Hepatocyte (in vitro differentiated cells): ENCODE data around the gene CYP4F22. TPM values are rescaled to one million over a fixed set of nuclear protein-coding genes. Genes with fewer than 3 reads are reported as not detected.

Experiments
- DNase-seq: peaks from one replicate; pipeline ENCODE4 v3.0.0-alpha.2; 2016; ENCODE audit warnings: low spot score
- H2AFZ ChIP-seq: fragments of 200-600 bp; sonication (generic); 2 replicates; pipeline ENCODE4 v1.6.0; 2016; ENCODE audit warnings: antibody characterized with exemption, mild to moderate bottlenecking
- H3K27ac ChIP-seq: fragments of 200-600 bp; sonication (generic); 2 replicates; pipeline ENCODE4 v1.5.1; 2016; ENCODE audit warnings: mild to moderate bottlenecking
- H3K27me3 ChIP-seq: fragments of 200-600 bp; sonication (generic); 2 replicates; pipeline ENCODE4 v1.6.1; 2016
- H3K36me3 ChIP-seq: fragments of 200-600 bp; sonication (generic); replicated peaks from 2 replicates; pipeline ENCODE4 v1.5.1; 2016; ENCODE audit warnings: low read depth; ENCODE audit not compliant: insufficient read depth
- H3K4me1 ChIP-seq: fragments of 200-600 bp; sonication (generic); 2 replicates; pipeline ENCODE4 v1.5.1; 2016; ENCODE audit warnings: mild to moderate bottlenecking, moderate library complexity; ENCODE audit not compliant: insufficient read depth
- H3K4me2 ChIP-seq: fragments of 200-600 bp; sonication (generic); 2 replicates; pipeline ENCODE4 v1.6.0; 2016
- H3K4me3 ChIP-seq: fragments of 200-600 bp; sonication (generic); 2 replicates; pipeline ENCODE4 v1.5.1; 2016; ENCODE audit warnings: mild to moderate bottlenecking
- H3K79me2 ChIP-seq: fragments of 200-600 bp; sonication (generic); 2 replicates; pipeline ENCODE4 v1.6.0; 2017; ENCODE audit warnings: mild to moderate bottlenecking
- H3K9me2 ChIP-seq: fragments of 200-600 bp; sonication (generic); replicated peaks from 2 replicates; pipeline ENCODE4 v1.6.0; 2017; ENCODE audit warnings: mild to moderate bottlenecking; ENCODE audit not compliant: insufficient read depth
- H3K9me3 ChIP-seq: fragments of 200-600 bp; sonication (generic); 2 replicates; pipeline ENCODE4 v1.5.1; 2016; ENCODE audit warnings: low read depth, mild to moderate bottlenecking
- H4K20me1 ChIP-seq: fragments of 200-600 bp; sonication (generic); 2 replicates; pipeline ENCODE4 v1.6.0; 2016; ENCODE audit warnings: mild to moderate bottlenecking; ENCODE audit not compliant: insufficient read depth, poor library complexity, severe bottlenecking
- EZH2 ChIP-seq: fragments of 200-600 bp; sonication (generic); IDR thresholded peaks from 2 replicates; pipeline ENCODE4 v1.6.1; 2016; ENCODE audit warnings: antibody characterized with exemption, mild to moderate bottlenecking, borderline replicate concordance
- EZH2phosphoT487 ChIP-seq: fragments of 200-600 bp; sonication (generic); IDR thresholded peaks from one replicate; pipeline ENCODE4 v1.6.1; 2018; ENCODE audit warnings: antibody characterized with exemption, mild to moderate bottlenecking, low read depth, moderate library complexity; ENCODE audit not compliant: unreplicated experiment, severe bottlenecking
- WGBS: methylation state at CpG from one replicate; pipeline ENCODE4 v1.1.6; 2016; ENCODE audit warnings: low lambda C conversion rate; ENCODE audit errors: missing lambda C conversion rate; 5-methylcytosine and 5-hydroxymethylcytosine counted together
- polyA plus RNA-seq: library from polyadenylated mRNA; unstranded; fragments of >200 nt; fragmentation: Nextera tagmentation; extraction: Ambion mirVana; gene quantifications from 2 replicates; pipeline ENCODE4 v1.2.1, GENCODE V29; 2016
- total RNA-seq: library from RNA; depleted of rRNA; stranded (reverse); fragments of >200 nt; gene quantifications from 2 replicates; pipeline ENCODE4 v1.2.3, GENCODE V29; 2014
- TF ChIP-seq, protein P1 (sequence below): fragments of 200-600 bp; sonication (generic); IDR thresholded peaks from 2 replicates; pipeline ENCODE4 v1.5.1; 2016; ENCODE audit warnings: antibody characterized with exemption, mild to moderate bottlenecking; ENCODE audit not compliant: poor library complexity

CYP4F22 gene
- total and polyA plus RNA-seq, 2 experiments from 2014 or later = not detected

DNA sequence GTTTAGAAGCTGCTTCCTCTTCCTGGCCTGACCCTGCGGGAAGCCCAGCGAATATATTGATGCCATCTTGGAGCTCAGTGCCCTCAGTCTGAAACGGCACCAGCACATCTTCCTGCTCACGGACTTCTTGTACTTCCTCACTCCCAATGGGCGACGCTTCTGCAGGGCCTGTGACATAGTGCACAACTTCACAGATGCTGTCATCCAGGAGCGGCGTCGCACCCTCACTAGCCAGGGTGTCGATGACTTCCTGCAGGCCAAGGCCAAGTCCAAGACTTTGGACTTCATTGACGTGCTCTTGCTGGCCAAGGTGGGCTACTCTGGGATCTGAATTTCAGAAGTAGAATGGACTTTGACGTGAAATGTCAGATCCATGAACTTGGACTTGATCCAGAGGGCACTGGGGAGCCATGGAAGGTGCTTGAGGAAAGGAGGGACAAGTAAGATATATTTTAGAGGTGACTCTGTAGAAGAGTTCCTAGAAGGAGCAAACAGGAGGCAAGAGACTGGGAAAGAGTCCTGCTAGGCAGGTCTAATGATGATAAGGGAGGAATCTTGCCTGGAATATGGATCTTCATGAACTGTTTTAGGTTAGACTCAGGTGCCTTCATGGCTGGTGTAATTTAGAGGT is 68.3 kb downstream of the CYP4F22 start:
- Histone ChIP-seq H3K27ac (no peak overlapping the region), H4K20me1 (no peaks in the 10 kb centered on the region), H3K9me3 (no peaks in the 10 kb centered on the region), H3K9me2 (no peaks in the 10 kb centered on the region), H2AFZ (no peak overlapping the region), H3K4me3 (no peak overlapping the region), H3K27me3 (no peaks in the 10 kb centered on the region), H3K36me3 (no peaks in the 10 kb centered on the region), H3K4me2 (no peak overlapping the region), H3K79me2 (no peaks in the 10 kb centered on the region), H3K4me1 (no peaks in the 10 kb centered on the region)
- DNase-seq = no peak
- no peak for TF ChIP-seq EZH2phosphoT487
- TF ChIP-seq, protein P1, sequence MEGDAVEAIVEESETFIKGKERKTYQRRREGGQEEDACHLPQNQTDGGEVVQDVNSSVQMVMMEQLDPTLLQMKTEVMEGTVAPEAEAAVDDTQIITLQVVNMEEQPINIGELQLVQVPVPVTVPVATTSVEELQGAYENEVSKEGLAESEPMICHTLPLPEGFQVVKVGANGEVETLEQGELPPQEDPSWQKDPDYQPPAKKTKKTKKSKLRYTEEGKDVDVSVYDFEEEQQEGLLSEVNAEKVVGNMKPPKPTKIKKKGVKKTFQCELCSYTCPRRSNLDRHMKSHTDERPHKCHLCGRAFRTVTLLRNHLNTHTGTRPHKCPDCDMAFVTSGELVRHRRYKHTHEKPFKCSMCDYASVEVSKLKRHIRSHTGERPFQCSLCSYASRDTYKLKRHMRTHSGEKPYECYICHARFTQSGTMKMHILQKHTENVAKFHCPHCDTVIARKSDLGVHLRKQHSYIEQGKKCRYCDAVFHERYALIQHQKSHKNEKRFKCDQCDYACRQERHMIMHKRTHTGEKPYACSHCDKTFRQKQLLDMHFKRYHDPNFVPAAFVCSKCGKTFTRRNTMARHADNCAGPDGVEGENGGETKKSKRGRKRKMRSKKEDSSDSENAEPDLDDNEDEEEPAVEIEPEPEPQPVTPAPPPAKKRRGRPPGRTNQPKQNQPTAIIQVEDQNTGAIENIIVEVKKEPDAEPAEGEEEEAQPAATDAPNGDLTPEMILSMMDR = no peak
- no peak for TF ChIP-seq EZH2
- 75% methylated on average over 12 of the region's 12 CpGs for WGBS

DNA sequence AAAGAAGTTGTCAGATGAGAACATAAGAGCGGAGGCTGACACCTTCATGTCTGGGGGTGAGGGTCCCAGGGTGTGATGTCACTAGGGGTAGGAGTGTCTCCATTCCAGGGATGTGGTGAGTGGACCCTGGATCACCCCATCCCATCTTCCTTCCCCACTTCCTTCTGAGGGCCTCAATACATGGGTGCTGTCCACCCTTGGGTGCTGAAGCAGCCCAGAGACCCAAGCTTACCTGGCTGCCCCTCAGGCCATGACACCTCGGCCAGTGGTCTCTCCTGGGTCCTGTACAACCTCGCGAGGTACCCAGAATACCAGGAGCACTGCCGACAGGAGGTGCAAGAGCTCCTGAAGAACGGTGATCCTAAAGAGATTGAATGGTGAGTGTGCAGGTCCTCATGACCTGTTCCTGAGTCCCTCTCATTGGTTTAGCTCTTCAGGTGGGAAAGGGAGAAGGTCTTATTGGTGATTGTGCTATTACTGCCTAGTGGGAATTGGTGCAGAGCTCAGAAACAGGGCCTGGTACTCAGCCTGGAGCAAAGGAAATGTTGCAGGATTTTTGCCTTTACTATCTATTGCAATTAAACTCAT is 69.0 kb downstream of the CYP4F22 start:
- H3K4me1 ChIP-seq = no peaks in the 10 kb centered on the region
- H3K79me2 ChIP-seq = no peaks in the 10 kb centered on the region
- H3K27ac ChIP-seq = no peak overlapping the region
- no peaks in the 10 kb centered on the region for H3K27me3 ChIP-seq
- no peaks in the 10 kb centered on the region for H3K9me3 ChIP-seq
- H4K20me1 ChIP-seq = no peaks in the 10 kb centered on the region
- no peak overlapping the region for H3K4me3 ChIP-seq
- no peaks in the 10 kb centered on the region for H3K9me2 ChIP-seq
- H3K4me2 ChIP-seq = no peak overlapping the region
- no peaks in the 10 kb centered on the region for H3K36me3 ChIP-seq
- no peak for DNase-seq
- TF ChIP-seq EZH2 = no peak
- TF ChIP-seq EZH2phosphoT487 = no peak
- TF ChIP-seq, protein P1 = no peak
- 63% methylated on average over 6 of the region's 6 CpGs for WGBS
- no peak overlapping the region for H2AFZ ChIP-seq

DNA sequence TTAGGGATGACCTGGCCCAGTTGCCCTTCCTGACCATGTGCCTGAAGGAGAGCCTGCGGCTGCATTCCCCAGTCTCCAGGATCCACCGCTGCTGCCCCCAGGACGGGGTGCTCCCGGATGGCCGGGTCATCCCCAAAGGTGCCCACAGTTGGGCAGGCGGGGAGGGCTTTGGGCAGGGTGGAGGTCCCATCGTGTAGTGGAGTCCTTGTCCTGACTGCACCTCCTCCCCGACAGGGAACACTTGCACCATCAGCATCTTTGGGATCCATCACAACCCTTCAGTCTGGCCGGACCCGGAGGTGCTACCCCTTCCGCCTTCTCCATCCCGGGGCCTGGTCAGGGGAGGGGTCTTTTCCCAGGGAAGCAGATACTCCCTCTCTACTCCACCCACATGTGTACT is 75.0 kb downstream of the CYP4F22 start:
- TF ChIP-seq EZH2phosphoT487 = no peak
- TF ChIP-seq, protein P1 = no peak
- TF ChIP-seq EZH2 = no peak
- H4K20me1 ChIP-seq = no peaks in the 10 kb centered on the region
- no peaks in the 10 kb centered on the region for H3K4me1 ChIP-seq
- no peaks in the 10 kb centered on the region for H3K79me2 ChIP-seq
- no peak overlapping the region for H2AFZ ChIP-seq
- H3K4me3 ChIP-seq = no peak overlapping the region
- H3K9me2 ChIP-seq = no peaks in the 10 kb centered on the region
- H3K9me3 ChIP-seq = no peaks in the 10 kb centered on the region
- H3K36me3 ChIP-seq = no peaks in the 10 kb centered on the region
- DNase-seq = no peak
- WGBS = 89% methylated on average over 12 of the region's 12 CpGs
- no peak overlapping the region for H3K27ac ChIP-seq
- no peaks in the 10 kb centered on the region for H3K27me3 ChIP-seq
- H3K4me2 ChIP-seq = no peak overlapping the region
